ENCODE results near the gene ASTN2. TPM values are rescaled to one million over a fixed set of nuclear protein-coding genes. Genes with fewer than 3 reads are reported as not detected.

Gene ASTN2
- total RNA-seq, 4 donors from 2014 or later: 3.0 to 7.0 (median 5.2) TPM

- intact Hi-C loops (cut with DNase I; ENCODE audit: low total_unique reads): no loop called here
- Histone ChIP-seq H3K9me3 (no peaks in the 10 kb centered on the region), H3K4me3 (no peak overlapping the region), H3K4me1 (no peaks in the 10 kb centered on the region), H3K27ac (no peak overlapping the region), H3K36me3 (no peaks in the 10 kb centered on the region), H3K27me3 (no peaks in the 10 kb centered on the region)
- 38 to 53% methylated on average over 2 of the region's 2 CpGs for WGBS, 2 donors (ENCODE audit: low coverage in 1 of 2)
- in situ Hi-C loops (cut with MboI; ENCODE audit: low pct_ligation_motif_present in 1 of 4, low pct_unique_long_range_greater_than_20kb in 1 of 4, low sequenced_read_pairs in 3 of 4): no loop called here
- DNase-seq: no peak
- TF ChIP-seq POLR2A (IDR thresholded peaks at IDR 0.05) (no peak), EP300 (IDR thresholded peaks at IDR 0.05; ENCODE audit: low read depth) (no peak), POLR2AphosphoS5 (IDR thresholded peaks at IDR 0.05) (no peak), CTCF (IDR thresholded peaks at IDR 0.05) (no peak)
Observed at GRCh38 chr9:117341151-117341550, 73.7 kb downstream of the ASTN2 start.

- Histone ChIP-seq H3K9me3 (no peaks in the 10 kb centered on the region), H3K36me3 (no peaks in the 10 kb centered on the region), H3K4me1 (no peaks in the 10 kb centered on the region), H3K27ac (no peak overlapping the region), H3K4me3 (no peak overlapping the region), H3K27me3 (no peaks in the 10 kb centered on the region)
- in situ Hi-C loops (cut with MboI; ENCODE audit: low pct_ligation_motif_present in 1 of 4, low pct_unique_long_range_greater_than_20kb in 1 of 4, low sequenced_read_pairs in 3 of 4) (no loop called here), intact Hi-C loops (cut with DNase I; ENCODE audit: low total_unique reads) (no loop called here)
- TF ChIP-seq EP300 (IDR thresholded peaks at IDR 0.05; ENCODE audit: low read depth) (no peak), CTCF (IDR thresholded peaks at IDR 0.05) (no peak), POLR2A (IDR thresholded peaks at IDR 0.05) (no peak), POLR2AphosphoS5 (IDR thresholded peaks at IDR 0.05) (no peak)
- DNase-seq: no peak
- 75 to 91% methylated on average over 4 of the region's 4 CpGs for WGBS, 2 donors (ENCODE audit: low coverage in 1 of 2)
Observed at GRCh38 chr9:117340422-117340821, 74.4 kb downstream of the ASTN2 start.

GRCh38 chr9:117335837-117336433 is 78.9 kb downstream of the ASTN2 start:
- Histone ChIP-seq H3K4me1 (no peaks in the 10 kb centered on the region), H3K27me3 (no peaks in the 10 kb centered on the region), H3K4me3 (no peak overlapping the region), H3K27ac (no peak overlapping the region), H3K9me3 (no peaks in the 10 kb centered on the region), H3K36me3 (no peaks in the 10 kb centered on the region)
- no peak for DNase-seq
- in situ Hi-C loops (cut with MboI; ENCODE audit: low pct_ligation_motif_present in 1 of 4, low pct_unique_long_range_greater_than_20kb in 1 of 4, low sequenced_read_pairs in 3 of 4) (no loop called here), intact Hi-C loops (cut with DNase I; ENCODE audit: low total_unique reads) (loop anchor here (5.0 kb wide), 1 partner anchor 1434 kb away; no protein-coding TSS in a partner anchor)
- WGBS, 2 donors (ENCODE audit: low coverage in 1 of 2): 70 to 80% methylated on average over 1 to 2 of the region's 2 CpGs
- TF ChIP-seq POLR2A (IDR thresholded peaks at IDR 0.05) (no peak), CTCF (IDR thresholded peaks at IDR 0.05) (no peak), POLR2AphosphoS5 (IDR thresholded peaks at IDR 0.05) (no peak), EP300 (IDR thresholded peaks at IDR 0.05; ENCODE audit: low read depth) (no peak)

GRCh38 chr9:117334101-117334500 is 80.8 kb downstream of the ASTN2 start:
- H3K9me3 ChIP-seq: no peaks in the 10 kb centered on the region
- WGBS, 2 donors (ENCODE audit: low coverage in 1 of 2): 63 to 76% methylated on average over 2 of the region's 2 CpGs
- H3K27me3 ChIP-seq: no peaks in the 10 kb centered on the region
- H3K4me3 ChIP-seq: no peak overlapping the region
- TF ChIP-seq EP300 (IDR thresholded peaks at IDR 0.05; ENCODE audit: low read depth) (no peak), CTCF (IDR thresholded peaks at IDR 0.05) (no peak), POLR2A (IDR thresholded peaks at IDR 0.05) (no peak), POLR2AphosphoS5 (IDR thresholded peaks at IDR 0.05) (no peak)
- in situ Hi-C loops (cut with MboI; ENCODE audit: low pct_ligation_motif_present in 1 of 4, low pct_unique_long_range_greater_than_20kb in 1 of 4, low sequenced_read_pairs in 3 of 4) (no loop called here), intact Hi-C loops (cut with DNase I; ENCODE audit: low total_unique reads) (no loop called here)
- H3K36me3 ChIP-seq: no peaks in the 10 kb centered on the region
- no peaks in the 10 kb centered on the region for H3K4me1 ChIP-seq
- DNase-seq: no peak
- H3K27ac ChIP-seq: no peak overlapping the region

Data from transverse colon (tissue), 4 donors.